HEK293T (cell line): Measurements from ENCODE around the gene HOXD1.

Source experiments
- CTCF ChIA-PET: fragments of 350-600 bp; formaldehyde crosslinking; extraction: SDS; loops from one replicate; lab custom pipeline; 2021; ENCODE audit warnings: antibody characterized with exemption, inconsistent platforms; lab: Yijun Ruan, JAX
- POLR2A ChIA-PET: fragments of 350-600 bp; formaldehyde crosslinking; extraction: SDS; loops from one replicate; lab custom pipeline; 2020; ENCODE audit warnings: antibody characterized with exemption, inconsistent platforms; lab: Yijun Ruan, JAX
- DNase-seq: peaks from one replicate; pipeline ENCODE4 v3.0.0; 2012; ENCODE audit warnings: mixed read lengths; ENCODE audit errors: extremely low spot score
- ARNT ChIP-seq: fragments of 450-650 bp; IDR thresholded peaks from 2 replicates; pipeline ENCODE4 v1.6.1; 2017; ENCODE audit warnings: mild to moderate bottlenecking
- BHLHE40 ChIP-seq: fragments of 450-650 bp; IDR thresholded peaks from 2 replicates; pipeline ENCODE4 v1.6.1; 2016; ENCODE audit warnings: mild to moderate bottlenecking, moderate library complexity, borderline replicate concordance
- CTBP1 ChIP-seq: fragments of 450-650 bp; IDR thresholded peaks from 2 replicates; pipeline ENCODE4 v1.6.1; 2016; ENCODE audit warnings: borderline replicate concordance
- ELF4 ChIP-seq: fragments of 450-650 bp; IDR thresholded peaks from 2 replicates; pipeline ENCODE4 v1.6.1; 2017; ENCODE audit warnings: antibody characterized with exemption
- FOXA1 ChIP-seq: fragments of 450-650 bp; IDR thresholded peaks from 2 replicates; pipeline ENCODE4 v1.6.1; 2016; ENCODE audit warnings: mild to moderate bottlenecking
- FOXK2 ChIP-seq: fragments of 450-650 bp; IDR thresholded peaks from 2 replicates; pipeline ENCODE4 v1.6.1; 2016; ENCODE audit warnings: mild to moderate bottlenecking
- FOXM1 ChIP-seq: fragments of 450-650 bp; IDR thresholded peaks from 2 replicates; pipeline ENCODE4 v1.6.1; 2017; ENCODE audit warnings: mild to moderate bottlenecking, borderline replicate concordance
- HDGF ChIP-seq: fragments of 450-650 bp; IDR thresholded peaks from 2 replicates; pipeline ENCODE4 v1.6.1; 2017; ENCODE audit warnings: antibody characterized with exemption, borderline replicate concordance
- L3MBTL2 ChIP-seq: fragments of 450-650 bp; conservative IDR thresholded peaks from 2 replicates; pipeline ENCODE4 v1.6.1; 2016; ENCODE audit warnings: mild to moderate bottlenecking
- LEF1 ChIP-seq: fragments of 450-650 bp; IDR thresholded peaks from 2 replicates; pipeline ENCODE4 v1.6.1; 2017; ENCODE audit warnings: mild to moderate bottlenecking, borderline replicate concordance
- NFRKB ChIP-seq: fragments of 450-650 bp; IDR thresholded peaks from 2 replicates; pipeline ENCODE4 v1.6.1; 2016; ENCODE audit warnings: mild to moderate bottlenecking, moderate library complexity
- SP1 ChIP-seq: fragments of 450-650 bp; IDR thresholded peaks from 2 replicates; pipeline ENCODE4 v1.6.1; 2017
- SUZ12 ChIP-seq: fragments of 450-650 bp; IDR thresholded peaks from 2 replicates; pipeline ENCODE4 v1.6.1; 2016; ENCODE audit warnings: mild to moderate bottlenecking
- TARDBP ChIP-seq: fragments of 450-650 bp; IDR thresholded peaks from 2 replicates; pipeline ENCODE4 v1.6.1; 2016
- ZNF384 ChIP-seq: fragments of 450-650 bp; IDR thresholded peaks from 2 replicates; pipeline ENCODE4 v1.6.1; 2016
- TF ChIP-seq, protein P1 (sequence below): fragments of 450-650 bp; IDR thresholded peaks from 2 replicates; pipeline ENCODE4 v1.6.1; 2016

The HOXD1 gene

DNA sequence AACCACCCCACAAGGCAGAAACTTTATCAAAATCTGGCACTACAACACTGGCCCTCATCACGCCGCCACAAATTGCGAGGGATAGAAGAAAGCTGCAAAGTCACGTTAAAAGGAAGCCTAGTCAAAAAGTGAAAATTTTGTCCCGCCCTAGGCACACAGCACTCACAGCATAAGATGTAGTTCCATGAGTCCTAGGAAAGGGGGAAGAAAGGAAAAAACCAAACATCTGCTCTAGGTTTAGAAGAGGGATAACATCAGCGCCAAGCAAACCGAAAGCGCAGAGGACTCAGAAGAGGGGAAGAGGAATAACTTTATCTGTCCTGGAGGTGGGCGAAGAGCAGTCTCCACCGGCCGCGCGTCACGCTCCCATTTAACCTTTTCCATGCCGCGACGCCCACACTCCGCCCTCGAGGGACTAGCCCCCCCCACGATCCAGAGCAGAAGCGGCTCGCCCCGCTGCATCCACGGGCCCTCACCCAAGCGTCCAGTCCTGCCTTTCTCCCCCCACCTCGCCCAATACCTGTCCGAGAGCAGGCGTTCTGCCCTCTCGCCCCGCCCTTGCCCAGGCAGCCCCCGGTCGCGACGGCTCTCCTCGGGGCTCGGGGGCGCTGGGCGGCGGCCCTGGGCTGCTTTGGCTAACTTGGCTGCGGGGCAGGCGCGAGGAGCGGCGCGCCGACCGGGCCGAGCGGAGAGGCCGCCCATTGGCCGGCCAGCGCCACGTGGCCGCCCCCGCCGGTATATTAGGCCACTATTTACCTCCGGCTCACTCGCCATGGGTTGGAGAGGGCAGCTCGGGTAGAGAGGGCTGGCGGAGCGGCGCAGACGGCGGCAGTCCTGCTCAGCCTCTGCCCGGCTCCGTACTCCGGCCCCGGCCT lies at the start of gene HOXD1:
HOXD1 (plus strand) TSS at position 770 of the 875 bp plus-strand sequence. CDS start 134 bp downstream, outside the sequence.
- ChIA-PET POLR2A (interaction anchor here (1.0 to 1.3 kb wide), 5 partner anchors 9 to 81 kb away, joined by 3 to 10 read pairs (median 3); partner anchors contain the start of gene MTX2), CTCF (interaction anchor here (1.2 kb wide), 1 partner anchor 13 kb away, joined by 3 read pairs; no protein-coding TSS in a partner anchor)
- TF ChIP-seq NFRKB (no peak), L3MBTL2 (peak; percentile 88)
- DNase-seq = peak; percentile 81

DNA sequence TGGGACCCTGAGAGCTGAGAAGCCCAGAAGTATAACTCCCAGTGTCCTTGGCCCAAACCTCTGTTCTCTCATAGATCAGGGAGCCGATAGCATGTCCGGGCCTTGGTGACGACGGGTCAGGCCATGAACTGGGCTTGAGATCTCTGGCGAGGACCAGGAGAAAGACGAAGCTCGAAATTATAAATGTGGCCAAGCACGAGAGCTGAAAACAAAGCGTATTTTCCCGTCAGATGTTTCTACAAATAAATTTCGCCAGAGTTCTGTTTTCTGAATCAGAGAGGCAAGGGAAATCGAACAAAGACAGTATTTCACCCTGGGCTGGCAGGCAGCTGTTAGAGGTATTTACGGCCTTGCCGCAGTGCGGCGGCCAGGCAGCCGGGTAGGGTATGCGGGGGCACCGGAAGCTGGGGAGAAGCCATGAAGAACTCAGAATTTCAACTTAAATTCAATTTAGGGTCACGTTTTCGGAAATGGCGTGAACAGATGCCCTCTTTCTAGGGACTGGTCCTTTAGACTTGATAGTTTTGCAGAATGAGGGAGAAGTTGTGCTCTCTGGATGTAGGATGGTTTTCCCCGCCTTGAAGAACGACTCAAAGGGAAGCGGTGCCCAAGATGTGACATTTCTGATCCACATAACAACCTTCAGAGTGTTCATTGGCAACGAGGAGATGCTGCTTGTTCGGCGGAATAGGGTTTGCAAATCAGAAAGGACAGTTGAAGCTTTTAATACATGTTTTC lies 49.4 kb upstream of the HOXD1 start:
- CTCF ChIA-PET = interaction anchor here (0.8 to 2.9 kb wide), 6 partner anchors 12 to 512 kb away, joined by 3 to 26 read pairs (median 12); no protein-coding TSS in a partner anchor
- TF ChIP-seq SP1 (no peak), NFRKB (no peak), SUZ12 (no peak), ELF4 (no peak)
- POLR2A ChIA-PET = interaction anchor here (1.0 to 1.2 kb wide), 3 partner anchors 8 to 498 kb away, joined by 3 to 5 read pairs (median 3); no protein-coding TSS in a partner anchor
- DNase-seq = no peak

DNA sequence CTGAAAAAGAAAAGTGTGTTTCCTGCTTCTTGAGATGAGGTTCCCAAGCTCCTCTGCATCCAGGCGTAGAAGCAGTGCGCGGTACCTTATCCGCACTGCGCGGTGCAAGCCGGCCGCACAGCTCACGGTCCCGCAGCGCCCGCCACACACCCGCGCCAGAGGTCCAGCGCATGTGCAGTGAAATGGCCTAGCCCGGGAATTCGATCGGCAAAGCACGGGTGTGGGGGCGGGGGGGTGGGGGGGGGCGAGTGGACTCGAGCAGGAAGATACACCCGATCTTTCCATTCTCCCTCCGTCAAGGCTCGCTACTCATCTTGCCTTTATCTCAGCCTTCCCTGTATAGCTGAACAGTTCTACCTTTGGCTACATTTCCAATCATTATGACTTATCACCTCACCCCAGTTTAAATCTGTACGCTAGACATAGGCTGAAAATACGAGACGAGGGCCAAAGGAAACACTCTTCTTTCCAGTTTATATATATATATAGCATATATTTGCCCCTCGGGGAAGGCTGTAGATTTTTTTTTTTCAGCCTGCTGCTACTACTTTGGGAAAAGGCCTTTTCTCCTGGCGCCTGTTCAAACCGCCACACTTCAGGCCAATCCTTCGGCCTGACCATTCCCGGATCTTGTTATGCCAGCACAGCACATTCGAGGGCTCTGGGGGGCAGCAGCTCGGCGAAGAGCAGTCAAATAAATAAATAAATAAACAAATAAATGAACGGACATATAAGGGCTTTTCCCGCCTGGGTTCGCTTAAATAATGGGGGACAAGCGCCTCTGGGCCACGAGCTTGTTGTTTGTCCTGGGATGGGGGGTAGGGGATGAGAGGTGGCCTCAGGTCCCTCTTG lies 48.6 kb upstream of the HOXD1 start:
- TF ChIP-seq FOXK2 = no peak
- TF ChIP-seq, protein P1, sequence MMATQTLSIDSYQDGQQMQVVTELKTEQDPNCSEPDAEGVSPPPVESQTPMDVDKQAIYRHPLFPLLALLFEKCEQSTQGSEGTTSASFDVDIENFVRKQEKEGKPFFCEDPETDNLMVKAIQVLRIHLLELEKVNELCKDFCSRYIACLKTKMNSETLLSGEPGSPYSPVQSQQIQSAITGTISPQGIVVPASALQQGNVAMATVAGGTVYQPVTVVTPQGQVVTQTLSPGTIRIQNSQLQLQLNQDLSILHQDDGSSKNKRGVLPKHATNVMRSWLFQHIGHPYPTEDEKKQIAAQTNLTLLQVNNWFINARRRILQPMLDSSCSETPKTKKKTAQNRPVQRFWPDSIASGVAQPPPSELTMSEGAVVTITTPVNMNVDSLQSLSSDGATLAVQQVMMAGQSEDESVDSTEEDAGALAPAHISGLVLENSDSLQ = no peak
- no peak for TF ChIP-seq LEF1
- no peak for TF ChIP-seq SUZ12
- TF ChIP-seq FOXA1 = no peak
- no peak for TF ChIP-seq BHLHE40
- no peak for TF ChIP-seq HDGF
- no peak for TF ChIP-seq ELF4
- no peak for TF ChIP-seq TARDBP
- no peak for DNase-seq
- ChIA-PET CTCF (interaction anchor here (0.6 to 2.9 kb wide), 26 partner anchors 8 to 1009 kb away, joined by 3 to 26 read pairs (median 4); partner anchors contain the start of gene MTX2), POLR2A (interaction anchor here (1.2 to 1.8 kb wide), 4 partner anchors 9 to 497 kb away, joined by 3 to 13 read pairs (median 5); no protein-coding TSS in a partner anchor)

DNA sequence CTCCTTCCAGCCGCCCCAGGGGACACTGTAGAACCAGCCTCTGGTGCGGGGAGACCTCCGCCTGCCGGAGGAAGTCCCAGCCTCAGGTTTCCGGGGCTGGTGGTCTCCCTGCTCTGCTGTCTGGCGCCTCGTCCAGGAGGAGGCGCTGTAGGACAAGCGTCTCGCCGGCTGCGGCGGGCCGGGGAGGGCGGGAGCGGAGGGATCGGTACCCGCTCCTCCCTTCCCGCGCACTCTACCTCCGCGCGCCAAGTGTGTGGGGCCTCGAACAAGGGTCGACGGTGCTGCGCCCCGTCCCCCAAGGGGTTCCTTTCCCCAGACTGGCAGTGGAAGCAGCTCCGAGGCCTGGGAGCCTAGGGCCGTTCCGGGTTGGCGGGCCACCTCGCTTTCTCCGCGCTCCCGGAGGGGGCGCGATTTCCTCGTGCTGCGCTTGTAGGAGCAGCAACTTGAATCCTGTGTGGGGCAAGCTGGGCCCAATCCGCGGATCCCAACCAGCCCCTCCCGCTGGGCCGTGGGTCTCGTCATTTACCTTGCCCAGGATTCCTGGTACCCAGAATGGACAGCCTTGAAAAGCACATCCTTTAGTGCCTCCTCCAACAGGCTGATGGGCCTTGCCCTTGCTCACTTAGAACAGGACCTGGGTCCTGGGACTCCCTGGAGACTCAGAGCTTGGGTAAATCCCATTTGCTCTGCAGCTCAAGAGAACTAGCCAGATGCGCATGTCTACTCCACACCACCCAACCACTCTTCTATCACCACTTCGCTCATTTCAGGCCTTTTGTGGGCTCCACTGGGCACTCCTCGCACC lies 47.8 kb upstream of the HOXD1 start:
- TF ChIP-seq SP1 (no peak), BHLHE40 (no peak), FOXK2 (no peak), SUZ12 (no peak), CTBP1 (no peak), HDGF (no peak), L3MBTL2 (peak; percentile 96), NFRKB (no peak), LEF1 (no peak), FOXM1 (0 out of 2 replicates have a peak, but pooled peaks have one; percentile 5), FOXA1 (no peak), ELF4 (no peak), ZNF384 (no peak), TARDBP (no peak), ARNT (no peak)
- TF ChIP-seq, protein P1 = no peak
- ChIA-PET CTCF (interaction anchor here (0.6 to 2.9 kb wide), 30 partner anchors 9 to 1008 kb away, joined by 3 to 26 read pairs (median 4); partner anchors contain the start of genes HOXD4 and MTX2), POLR2A (interaction anchor here (1.0 to 1.8 kb wide), 4 partner anchors 15 to 413 kb away, joined by 3 to 13 read pairs (median 4); partner anchors contain the start of gene HOXD3)
- peak; percentile 85 for DNase-seq

DNA sequence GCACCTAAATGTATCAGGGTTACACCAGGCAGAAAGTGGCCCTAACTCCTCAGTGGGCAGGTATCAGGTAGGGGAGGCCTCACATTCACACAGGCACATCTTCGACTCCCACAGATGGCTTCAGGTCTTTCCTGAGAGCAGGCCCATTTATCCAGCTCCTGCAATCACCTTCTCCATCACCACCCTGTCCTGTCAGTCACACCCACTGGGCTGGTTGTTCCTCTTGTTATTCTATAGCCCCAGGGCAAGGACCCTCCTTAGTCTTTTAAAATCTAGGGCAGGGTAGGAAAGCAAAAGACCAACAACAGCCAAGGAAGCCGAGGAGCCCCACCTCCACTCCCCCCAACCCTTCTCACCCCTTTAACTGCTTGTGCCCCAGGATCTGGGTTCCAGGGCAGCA lies 46.2 kb upstream of the HOXD1 start:
- CTCF ChIA-PET = no interaction called here
- no peak for DNase-seq
- no peak for TF ChIP-seq TARDBP
- POLR2A ChIA-PET = no interaction called here
